Erythroblast (primary cell): ENCODE data around the gene SPART.

Experiments
- DNase-seq, 2 experiments: peaks; one replicate each; lab custom pipeline; 2025; lab: John Stamatoyannopoulos, UW
- GATA1 ChIP-seq: IDR thresholded peaks from 2 replicates; pipeline ENCODE4 v1.6.1; 2011; ENCODE audit warnings: low read depth, mild to moderate bottlenecking, control low read depth, low read length, moderate library complexity
- POLR2A ChIP-seq: IDR thresholded peaks from 2 replicates; pipeline ENCODE4 v1.6.1; 2011; ENCODE audit warnings: mild to moderate bottlenecking, low read length

SPART gene, protein sequence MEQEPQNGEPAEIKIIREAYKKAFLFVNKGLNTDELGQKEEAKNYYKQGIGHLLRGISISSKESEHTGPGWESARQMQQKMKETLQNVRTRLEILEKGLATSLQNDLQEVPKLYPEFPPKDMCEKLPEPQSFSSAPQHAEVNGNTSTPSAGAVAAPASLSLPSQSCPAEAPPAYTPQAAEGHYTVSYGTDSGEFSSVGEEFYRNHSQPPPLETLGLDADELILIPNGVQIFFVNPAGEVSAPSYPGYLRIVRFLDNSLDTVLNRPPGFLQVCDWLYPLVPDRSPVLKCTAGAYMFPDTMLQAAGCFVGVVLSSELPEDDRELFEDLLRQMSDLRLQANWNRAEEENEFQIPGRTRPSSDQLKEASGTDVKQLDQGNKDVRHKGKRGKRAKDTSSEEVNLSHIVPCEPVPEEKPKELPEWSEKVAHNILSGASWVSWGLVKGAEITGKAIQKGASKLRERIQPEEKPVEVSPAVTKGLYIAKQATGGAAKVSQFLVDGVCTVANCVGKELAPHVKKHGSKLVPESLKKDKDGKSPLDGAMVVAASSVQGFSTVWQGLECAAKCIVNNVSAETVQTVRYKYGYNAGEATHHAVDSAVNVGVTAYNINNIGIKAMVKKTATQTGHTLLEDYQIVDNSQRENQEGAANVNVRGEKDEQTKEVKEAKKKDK

DNA sequence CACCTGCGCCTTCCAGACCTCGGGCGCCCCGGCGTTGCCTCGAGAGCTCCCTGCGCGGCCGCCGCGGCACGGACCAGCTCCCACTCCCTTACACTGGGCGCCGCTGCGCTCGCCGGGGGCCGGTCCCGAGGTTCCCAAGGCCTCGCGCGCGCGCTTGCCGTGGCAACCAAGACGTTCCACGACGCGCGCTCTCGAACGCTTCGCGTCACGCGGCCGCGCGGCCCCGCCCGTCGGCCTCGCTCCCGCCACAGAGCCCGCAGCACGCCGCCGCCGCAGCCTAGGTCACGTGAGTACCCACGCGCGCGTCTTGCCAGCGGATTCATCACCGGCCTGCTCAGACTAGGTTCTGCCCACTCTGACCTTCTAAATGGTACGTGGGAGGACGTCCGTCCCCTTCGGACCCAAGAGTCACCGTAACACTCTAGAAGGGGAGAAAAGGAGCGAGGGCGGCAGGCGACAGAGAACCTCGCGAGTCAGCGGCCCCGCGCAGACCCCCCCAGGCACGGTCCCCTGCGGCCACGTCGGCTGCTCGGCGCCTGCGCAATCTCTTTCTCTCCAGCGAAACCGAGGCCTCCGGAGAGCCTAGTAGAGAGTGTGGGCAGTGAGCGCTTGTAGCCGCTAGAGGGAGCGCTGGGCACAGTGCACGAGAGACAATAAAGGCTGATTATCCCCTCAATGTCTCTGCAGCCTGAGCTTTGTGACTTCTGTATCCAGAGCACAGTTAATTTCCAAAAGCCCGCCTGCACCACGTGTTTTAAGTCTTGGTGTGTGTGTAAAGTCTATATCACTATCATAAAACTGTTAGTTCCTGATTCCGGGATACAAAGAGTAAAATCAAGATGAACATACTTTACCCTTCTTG, at the start of gene SPART:
Gene SPART, minus strand, starts transcription at position 173 of the 862 bp plus-strand sequence. CDS start 10,564 bp downstream, outside the sequence.
- DNase-seq: peak; percentile 92 to 95
- TF ChIP-seq POLR2A: peak; percentile 46
- TF ChIP-seq GATA1: no peak

DNA sequence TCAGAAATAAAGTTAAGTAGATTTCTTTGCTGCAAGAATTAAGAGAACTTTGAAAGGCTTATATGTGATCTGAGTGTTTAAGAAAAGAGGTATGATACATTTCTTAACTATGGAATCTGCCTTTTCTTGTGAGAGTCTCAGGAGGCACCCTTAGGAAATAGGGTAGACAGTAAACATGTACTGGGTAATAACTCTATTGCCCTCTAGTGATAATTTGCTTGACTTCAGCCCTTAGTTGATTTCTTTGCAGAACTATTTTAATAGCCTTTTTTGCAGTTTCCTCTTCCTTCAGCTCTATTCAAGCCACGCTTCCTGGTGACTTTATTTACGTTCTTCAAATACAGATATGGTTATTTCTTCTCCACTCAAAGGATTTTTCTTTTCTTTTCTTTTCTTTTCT, 49.1 kb upstream of the SPART start:
- DNase-seq: peak; percentile 17 to 26
- TF ChIP-seq POLR2A (no peak), GATA1 (no peak)

DNA sequence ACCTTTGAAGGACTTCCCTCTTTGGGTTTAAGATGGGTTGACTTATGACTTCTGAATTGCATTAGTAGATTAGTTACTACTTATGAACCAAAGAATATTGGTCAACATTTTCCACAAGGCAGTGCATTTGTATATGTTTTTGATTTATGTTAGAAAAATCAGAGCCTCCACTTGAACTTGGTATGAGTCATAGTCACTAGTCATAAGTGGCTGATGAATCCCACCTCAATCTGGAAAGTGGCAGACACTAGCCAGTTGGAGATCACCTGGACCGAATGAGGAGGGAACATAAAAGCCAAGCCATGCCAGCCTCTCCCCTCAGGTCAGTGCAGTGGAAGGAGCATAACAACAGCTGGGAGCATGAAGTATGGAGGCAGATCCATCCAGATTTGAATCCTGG, 39.3 kb upstream of the SPART start:
- TF ChIP-seq POLR2A (no peak), GATA1 (no peak)
- DNase-seq: no peak

- TF ChIP-seq GATA1: no peak
- no peak for TF ChIP-seq POLR2A
- DNase-seq: no peak
Observed at GRCh38 chr13:36382030-36382429, 35.8 kb upstream of the SPART start.

GRCh38 chr13:36377826-36378468, 31.8 kb upstream of the SPART start:
- no peak for DNase-seq
- TF ChIP-seq POLR2A (no peak), GATA1 (no peak)

DNA sequence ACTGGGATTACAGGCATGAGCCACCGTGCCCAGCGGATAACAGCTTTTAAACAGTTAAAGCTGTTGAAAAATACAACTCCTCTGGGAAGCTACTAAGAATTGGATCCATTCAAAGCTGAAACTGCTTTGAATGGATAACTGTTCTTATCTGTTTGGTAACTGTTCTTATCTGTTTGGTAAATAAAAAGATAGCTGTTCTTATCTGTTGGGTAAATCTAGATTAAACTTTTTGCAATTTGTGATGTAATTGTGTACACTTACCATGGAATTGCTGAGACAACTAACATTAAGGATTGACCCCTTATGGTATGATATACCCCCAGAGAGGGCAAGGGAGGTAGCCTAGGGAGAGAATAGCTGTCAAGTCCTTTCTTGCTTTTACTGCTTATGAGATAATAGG, 27.9 kb upstream of the SPART start:
- no peak for DNase-seq
- no peak for TF ChIP-seq GATA1
- TF ChIP-seq POLR2A: no peak

- DNase-seq: no peak
- TF ChIP-seq GATA1: no peak
- no peak for TF ChIP-seq POLR2A
Observed at GRCh38 chr13:36371185-36371584, 25.0 kb upstream of the SPART start.

DNA sequence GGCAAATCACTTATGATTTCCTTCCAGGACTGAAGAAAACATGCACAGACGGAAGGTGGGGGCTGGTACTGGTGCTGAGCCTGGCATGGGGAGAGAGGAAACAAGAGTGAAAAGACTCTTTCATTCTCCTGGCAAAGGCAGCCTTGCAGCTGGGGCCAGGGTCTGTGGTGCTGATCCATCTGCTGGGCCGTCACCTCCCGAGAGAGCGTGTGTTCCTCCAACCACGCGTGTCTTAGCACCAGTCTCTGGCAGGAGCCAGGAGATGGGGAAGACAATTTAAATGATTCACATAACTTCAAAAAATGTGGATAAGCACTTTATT, 23.9 kb upstream of the SPART start:
- TF ChIP-seq POLR2A (no peak), GATA1 (no peak)
- DNase-seq: no peak

DNA sequence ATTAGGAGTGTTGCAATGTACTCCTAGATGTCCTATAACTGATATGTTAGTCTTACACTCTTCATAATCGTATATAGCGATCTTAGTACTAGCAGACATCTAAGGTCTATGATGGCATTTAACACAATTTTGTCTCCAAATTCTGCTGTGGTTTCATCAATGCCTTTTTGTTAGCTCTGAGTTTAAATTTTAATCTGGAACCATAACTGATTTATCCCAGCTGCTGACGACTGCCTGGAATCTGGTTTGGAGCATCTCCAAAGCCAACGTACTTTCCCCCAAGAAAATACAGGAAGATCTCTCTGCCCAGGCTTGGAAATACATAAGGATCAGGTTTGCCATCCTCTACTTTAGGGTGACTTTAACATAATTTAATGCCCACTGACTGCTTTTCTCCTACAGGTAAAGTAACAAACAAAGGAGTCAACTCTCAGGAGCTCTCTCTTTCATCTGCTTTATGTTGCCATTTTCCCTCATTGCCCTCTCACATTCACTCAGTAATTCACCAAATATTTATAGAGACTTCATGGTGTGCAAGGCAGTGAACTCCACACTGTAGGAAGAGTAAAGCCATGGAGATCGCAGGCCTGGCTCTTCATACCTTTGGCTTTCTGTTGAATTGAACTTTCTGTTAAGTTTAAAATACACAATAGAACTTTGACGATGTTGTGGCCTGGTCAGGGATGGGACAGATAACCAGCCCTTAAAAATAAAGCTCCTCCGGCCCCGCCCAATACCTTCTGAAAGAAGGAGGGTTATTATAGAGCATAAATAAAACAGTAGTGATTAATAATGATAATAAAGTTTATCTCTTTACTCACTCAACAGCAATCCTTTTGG, 23.3 kb upstream of the SPART start:
- TF ChIP-seq GATA1 (no peak), POLR2A (no peak)
- DNase-seq: no peak

- no peak for TF ChIP-seq GATA1
- TF ChIP-seq POLR2A: no peak
- DNase-seq: no peak
Observed at GRCh38 chr13:36366031-36366430, 19.8 kb upstream of the SPART start.

GRCh38 chr13:36363366-36363863, 17.2 kb upstream of the SPART start:
- no peak for DNase-seq
- TF ChIP-seq POLR2A: no peak
- no peak for TF ChIP-seq GATA1

DNA sequence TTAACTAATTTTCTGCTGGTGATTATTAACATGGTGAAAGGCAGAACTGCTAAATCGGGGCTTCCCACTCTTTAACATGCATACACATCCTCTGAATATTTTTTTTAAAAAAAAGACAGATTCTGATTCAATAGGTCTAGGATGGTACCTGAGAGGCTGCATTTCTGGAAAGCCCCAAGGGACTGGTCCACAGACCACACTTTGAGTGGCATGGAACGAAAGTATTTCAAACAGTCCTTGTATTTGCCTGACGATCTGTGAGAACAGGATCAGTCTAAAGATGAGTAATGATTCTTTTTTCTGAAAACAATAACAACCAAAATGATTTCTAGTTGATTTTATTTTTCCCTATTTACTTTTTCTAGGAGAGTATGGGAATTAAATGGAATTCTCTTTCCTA, 16.7 kb upstream of the SPART start:
- TF ChIP-seq POLR2A: no peak
- TF ChIP-seq GATA1: no peak
- DNase-seq: no peak
